Upper lobe of right lung (tissue), 1 donor: ENCODE measurements around the gene TSHZ1. TPM values are rescaled to one million over a fixed set of nuclear protein-coding genes. Genes with fewer than 3 reads are reported as not detected.
"Not testable (repeated sequence)": the region's sequence is repeated elsewhere in the genome, so short reads cannot be mapped to it uniquely, and the experiment has no call there.

Experiments
- ATAC-seq: fragments of 200-7000 bp; cut with Tn5 transposase; one replicate; pipeline ENCODE4 v1.9.1; 2020; ENCODE audit warnings: mild to moderate bottlenecking, moderate library complexity
- DNase-seq: peaks from one replicate; pipeline ENCODE4 v3.0.0-alpha.2; 2020
- H3K27ac ChIP-seq: fragments of 200-600 bp; one replicate; pipeline ENCODE4 v1.8.0; 2022
- H3K27me3 ChIP-seq: fragments of 200-600 bp; one replicate; pipeline ENCODE4 v1.8.0; 2022; ENCODE audit warnings: mild to moderate bottlenecking
- H3K36me3 ChIP-seq: fragments of 200-600 bp; one replicate; pipeline ENCODE4 v1.8.0; 2022
- H3K4me1 ChIP-seq: fragments of 200-600 bp; one replicate; pipeline ENCODE4 v1.8.0; 2022
- H3K4me3 ChIP-seq: fragments of 200-600 bp; one replicate; pipeline ENCODE4 v1.8.0; 2022; ENCODE audit warnings: mild to moderate bottlenecking
- H3K9me3 ChIP-seq: fragments of 200-600 bp; one replicate; pipeline ENCODE4 v1.8.0; 2022
- intact Hi-C: fragments of 100-400 bp; cut with DNase I; formaldehyde crosslinking; loops from one replicate; pipeline ENCODE4 v1.11.0; 2022
- total RNA-seq: library from RNA; stranded (reverse); fragmentation: NEBNext Ultra II Directional; extraction: Animal tissue kit (Norgen Biotek cat#: 25700); gene quantifications from one replicate; pipeline ENCODE4 v1.2.1, GENCODE V29; 2021
- TF ChIP-seq, protein P1 (sequence below): fragments of 200-600 bp; IDR thresholded peaks from one replicate; pipeline ENCODE4 v1.8.0; 2022; ENCODE audit warnings: antibody characterized with exemption
- donor health status: DM: no; HTN: yes; CAD: no; lungs with severe emphysema.

TSHZ1 gene
- total RNA-seq, 1 donor from 2014 or later = 17.3 TPM

- no peak overlapping the region for H3K4me3 ChIP-seq
- ATAC-seq (no peak), DNase-seq (no peak)
- H3K27ac ChIP-seq = no peak overlapping the region
- H3K27me3 ChIP-seq = no peaks in the 10 kb centered on the region
- intact Hi-C loops = no loop called here
- H3K36me3 ChIP-seq = no peaks in the 10 kb centered on the region
- TF ChIP-seq, protein P1, sequence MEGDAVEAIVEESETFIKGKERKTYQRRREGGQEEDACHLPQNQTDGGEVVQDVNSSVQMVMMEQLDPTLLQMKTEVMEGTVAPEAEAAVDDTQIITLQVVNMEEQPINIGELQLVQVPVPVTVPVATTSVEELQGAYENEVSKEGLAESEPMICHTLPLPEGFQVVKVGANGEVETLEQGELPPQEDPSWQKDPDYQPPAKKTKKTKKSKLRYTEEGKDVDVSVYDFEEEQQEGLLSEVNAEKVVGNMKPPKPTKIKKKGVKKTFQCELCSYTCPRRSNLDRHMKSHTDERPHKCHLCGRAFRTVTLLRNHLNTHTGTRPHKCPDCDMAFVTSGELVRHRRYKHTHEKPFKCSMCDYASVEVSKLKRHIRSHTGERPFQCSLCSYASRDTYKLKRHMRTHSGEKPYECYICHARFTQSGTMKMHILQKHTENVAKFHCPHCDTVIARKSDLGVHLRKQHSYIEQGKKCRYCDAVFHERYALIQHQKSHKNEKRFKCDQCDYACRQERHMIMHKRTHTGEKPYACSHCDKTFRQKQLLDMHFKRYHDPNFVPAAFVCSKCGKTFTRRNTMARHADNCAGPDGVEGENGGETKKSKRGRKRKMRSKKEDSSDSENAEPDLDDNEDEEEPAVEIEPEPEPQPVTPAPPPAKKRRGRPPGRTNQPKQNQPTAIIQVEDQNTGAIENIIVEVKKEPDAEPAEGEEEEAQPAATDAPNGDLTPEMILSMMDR = no peak
- H3K9me3 ChIP-seq = no peaks in the 10 kb centered on the region
- no peaks in the 10 kb centered on the region for H3K4me1 ChIP-seq
These were observed 26.6 kb upstream of the TSHZ1 start for GRCh38 chr18:75183973-75184493.

DNA sequence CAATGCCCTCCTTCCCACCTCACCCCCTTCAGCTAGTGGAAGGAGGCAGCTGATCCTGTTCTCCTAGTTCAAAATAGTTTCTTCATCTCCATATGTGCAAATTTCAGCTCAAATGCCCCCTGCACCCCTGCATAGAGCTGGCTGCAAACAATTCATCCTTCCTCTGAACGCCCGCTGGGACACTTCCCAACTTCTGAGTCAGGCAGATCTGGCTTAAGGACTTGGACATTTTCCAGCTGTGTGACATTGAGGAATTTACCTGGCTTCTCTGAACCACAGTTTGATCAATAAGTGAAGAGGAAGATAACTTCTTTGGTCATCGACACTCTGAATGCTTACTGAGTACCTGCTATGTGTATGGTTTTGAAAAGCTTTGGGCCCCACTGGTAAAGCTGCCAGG is 25.1 kb upstream of the TSHZ1 start:
- no peak for ATAC-seq
- Histone ChIP-seq H3K27me3 (no peaks in the 10 kb centered on the region), H3K4me1 (no peaks in the 10 kb centered on the region), H3K9me3 (no peaks in the 10 kb centered on the region), H3K4me3 (no peak overlapping the region), H3K27ac (no peak overlapping the region), H3K36me3 (no peaks in the 10 kb centered on the region)
- intact Hi-C loops = no loop called here
- DNase-seq = no peak
- TF ChIP-seq, protein P1 = no peak

- ATAC-seq, H3K36me3 ChIP-seq, H3K4me1 ChIP-seq, H3K27ac ChIP-seq, H3K4me3 ChIP-seq, H3K9me3 ChIP-seq, intact Hi-C loops, H3K27me3 ChIP-seq, DNase-seq: not testable (repeated sequence)
These were observed 22.9 kb upstream of the TSHZ1 start for GRCh38 chr18:75187702-75188101.

GRCh38 chr18:75189696-75190095 is 20.9 kb upstream of the TSHZ1 start:
- Histone ChIP-seq H3K27ac (no peak overlapping the region), H3K36me3 (no peaks in the 10 kb centered on the region), H3K27me3 (no peaks in the 10 kb centered on the region), H3K4me1 (no peaks in the 10 kb centered on the region), H3K9me3 (no peaks in the 10 kb centered on the region), H3K4me3 (no peak overlapping the region)
- ATAC-seq = no peak
- no peak for DNase-seq
- TF ChIP-seq, protein P1 = no peak
- intact Hi-C loops = no loop called here

GRCh38 chr18:75192899-75193298 is 17.7 kb upstream of the TSHZ1 start:
- H3K4me3 ChIP-seq = no peak overlapping the region
- no peak for DNase-seq
- H3K36me3 ChIP-seq = no peaks in the 10 kb centered on the region
- ATAC-seq = no peak
- intact Hi-C loops = no loop called here
- H3K27me3 ChIP-seq = no peaks in the 10 kb centered on the region
- no peak overlapping the region for H3K27ac ChIP-seq
- TF ChIP-seq, protein P1 = no peak
- H3K4me1 ChIP-seq = no peaks in the 10 kb centered on the region
- H3K9me3 ChIP-seq = no peaks in the 10 kb centered on the region

DNA sequence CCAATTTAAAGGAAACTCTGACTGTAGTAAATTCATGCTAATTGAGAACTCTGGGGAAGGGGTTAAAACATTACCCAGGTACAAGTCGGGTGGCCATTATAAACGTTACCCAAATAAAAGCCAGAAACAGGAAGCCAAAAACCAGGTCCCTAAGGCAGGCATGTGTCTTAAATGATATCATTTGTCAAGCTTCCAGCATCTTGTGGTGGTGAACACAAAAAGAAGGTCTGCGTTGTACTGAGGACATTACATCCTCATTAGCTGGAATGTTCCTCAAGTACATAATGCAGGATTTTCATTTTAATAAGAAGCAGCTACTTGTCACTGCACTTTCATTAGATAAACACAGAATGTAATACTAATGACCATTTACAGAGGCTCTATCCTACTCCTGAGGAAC is 12.6 kb upstream of the TSHZ1 start:
- no peak for ATAC-seq
- Histone ChIP-seq H3K27ac (no peak overlapping the region), H3K36me3 (peaks cover 23% of the 10 kb centered on the region), H3K27me3 (no peaks in the 10 kb centered on the region), H3K9me3 (no peaks in the 10 kb centered on the region), H3K4me3 (no peak overlapping the region), H3K4me1 (no peaks in the 10 kb centered on the region)
- no peak for DNase-seq
- TF ChIP-seq, protein P1 = no peak
- intact Hi-C loops = no loop called here
